Left colon (tissue), 2 donors: ENCODE measurements around the gene PCDHB11. TPM values are rescaled to one million over a fixed set of nuclear protein-coding genes. Genes with fewer than 3 reads are reported as not detected.
"Not testable (repeated sequence)": the region's sequence is repeated elsewhere in the genome, so short reads cannot be mapped to it uniquely, and the experiment has no call there.

Experiments used
- ATAC-seq: fragments of 200-7000 bp; cut with Tn5 transposase; one replicate; pipeline ENCODE4 v1.9.1; 2020; ENCODE audit warnings: mild to moderate bottlenecking, moderate library complexity
- DNase-seq, 2 donors: peaks; one replicate each; pipeline ENCODE4 v3.0.0-alpha.2; 2020
- intact Hi-C, 2 donors: fragments of 100-400 bp; cut with DNase I in 1 of 2; cut with micrococcal nuclease in 1 of 2; formaldehyde crosslinking; loops; one replicate each; pipeline versions ENCODE4 v1.11.2 to v1.14.0; 2022; cut with DNase I, micrococcal nuclease
- long read RNA-seq: library from polyadenylated mRNA; unstranded; transcript quantifications from one replicate; pipeline ENCODE4 v2.0.0, GENCODE V29; 2021
- total RNA-seq, 2 donors: library from RNA; stranded (reverse); fragmentation: NEBNext Ultra II Directional; extraction: Animal tissue kit (Norgen Biotek cat#: 25700); gene quantifications; one replicate each; pipeline ENCODE4 v1.2.1, GENCODE V29; 2021
- donor health status: DM: no; HTN: no; CAD: no.
- donor health status: DM: yes; HTN: yes; CAD: no.

Gene PCDHB11
- 1 to 10 TPM in 1 of 2 donors, under 1 TPM in 1; 0.82 to 1.4 TPM for total RNA-seq
- long read RNA-seq: 0 reads

DNA sequence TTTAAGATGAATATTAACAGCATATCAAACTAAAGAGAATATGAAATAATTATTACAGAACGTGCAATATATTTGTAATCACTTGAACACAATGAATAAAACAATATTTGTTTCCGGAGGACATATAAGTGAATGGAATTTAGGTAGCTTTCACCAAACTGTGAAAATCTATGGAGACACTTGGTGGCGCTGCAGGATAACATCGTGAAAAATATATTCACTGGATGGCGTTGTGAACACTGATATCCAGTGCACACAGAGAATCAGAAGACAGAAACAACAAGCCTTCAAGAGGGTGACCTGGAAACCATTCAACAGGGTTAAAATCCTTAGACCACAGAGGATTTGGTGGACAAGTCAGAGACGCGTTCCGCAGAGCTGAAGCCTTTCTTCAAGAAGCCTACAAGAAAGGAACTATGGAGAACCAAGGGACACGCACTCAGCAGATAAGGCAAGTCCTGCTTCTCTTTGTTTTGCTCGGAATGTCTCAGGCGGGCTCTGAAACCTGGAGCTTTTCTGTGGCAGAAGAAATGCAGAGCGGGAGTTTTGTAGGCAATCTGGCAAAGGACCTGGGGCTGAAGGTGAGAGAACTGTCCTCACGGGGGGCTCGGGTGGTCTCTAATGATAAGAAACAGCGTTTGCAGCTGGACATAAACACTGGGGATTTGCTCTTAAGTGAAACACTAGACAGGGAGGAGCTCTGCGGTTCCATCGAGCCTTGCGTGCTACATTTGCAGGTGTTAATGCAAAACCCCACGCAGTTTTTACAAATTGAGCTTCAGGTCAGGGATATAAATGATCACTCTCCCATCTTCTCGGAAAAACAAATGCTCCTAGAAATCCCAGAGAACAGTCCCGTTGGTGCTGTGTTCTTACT, at the start of gene PCDHB11:
TSS of gene PCDHB11 (plus strand) at position 269 of the 877 bp plus-strand sequence. CDS start at position 417, 148 bp downstream.
- intact Hi-C loops: no loop called here
- no peak for DNase-seq
- ATAC-seq: no peak

GRCh38 chr5:141149812-141150211, 49.6 kb upstream of the PCDHB11 start, which contains the start of gene PCDHB6:
Gene PCDHB6 (plus strand): TSS chr5:141150057. CDS start chr5:141150258, 201 bp downstream.
- ATAC-seq (no peak), DNase-seq (no peak)
- intact Hi-C loops: no loop called here

GRCh38 chr5:141150224-141150992, 49.0 kb upstream of the PCDHB11 start:
- DNase-seq (no peak), ATAC-seq (no peak)
- intact Hi-C loops: no loop called here

GRCh38 chr5:141150993-141151325, 48.5 kb upstream of the PCDHB11 start:
- ATAC-seq (no peak), DNase-seq (no peak)
- intact Hi-C loops: no loop called here

- intact Hi-C loops, DNase-seq, ATAC-seq: not testable (repeated sequence)
Observed at GRCh38 chr5:141151632-141152031, 47.8 kb upstream of the PCDHB11 start.

GRCh38 chr5:141152096-141152495, 47.3 kb upstream of the PCDHB11 start:
- intact Hi-C loops, ATAC-seq, DNase-seq: not testable (repeated sequence)

DNA sequence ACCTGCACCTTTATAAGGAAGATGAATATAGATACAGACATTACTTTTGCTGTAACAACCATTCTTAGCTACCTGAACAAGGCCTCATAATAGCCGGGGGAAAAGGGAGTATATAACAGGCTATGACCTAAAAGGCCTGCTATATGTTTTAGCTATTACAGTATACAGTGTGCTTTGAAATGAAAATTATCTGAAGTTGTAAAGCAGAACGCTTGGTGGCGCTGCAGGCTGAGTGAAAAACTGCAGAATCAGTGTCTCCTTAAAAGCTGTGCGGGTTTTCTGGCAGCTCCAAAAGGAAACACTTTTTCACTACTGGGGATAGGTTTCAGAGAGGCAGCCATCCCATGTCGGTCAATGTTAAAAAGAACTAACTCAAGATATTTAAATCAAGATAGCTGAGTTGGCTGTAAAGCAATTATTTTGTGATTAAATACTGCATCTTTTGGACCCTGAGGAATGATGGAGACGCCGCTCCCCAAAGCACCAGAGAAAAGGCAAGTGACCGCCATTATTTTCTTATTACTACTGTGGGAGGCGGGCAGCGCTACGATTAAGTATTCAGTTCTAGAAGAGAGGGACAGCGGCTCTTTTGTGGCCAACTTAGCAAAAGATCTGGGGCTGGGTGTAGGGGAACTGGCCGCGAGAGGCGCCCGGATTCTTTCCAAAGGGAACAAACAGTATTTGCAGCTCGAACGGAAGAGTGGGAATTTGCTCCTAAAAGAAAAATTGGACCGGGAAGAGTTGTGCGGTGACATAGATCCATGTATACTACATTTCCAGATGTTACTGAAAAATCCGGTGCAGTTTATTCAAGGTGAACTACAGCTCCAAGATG, 43.7 kb upstream of the PCDHB11 start:
- DNase-seq: no peak
- intact Hi-C loops: no loop called here
- ATAC-seq: no peak

DNA sequence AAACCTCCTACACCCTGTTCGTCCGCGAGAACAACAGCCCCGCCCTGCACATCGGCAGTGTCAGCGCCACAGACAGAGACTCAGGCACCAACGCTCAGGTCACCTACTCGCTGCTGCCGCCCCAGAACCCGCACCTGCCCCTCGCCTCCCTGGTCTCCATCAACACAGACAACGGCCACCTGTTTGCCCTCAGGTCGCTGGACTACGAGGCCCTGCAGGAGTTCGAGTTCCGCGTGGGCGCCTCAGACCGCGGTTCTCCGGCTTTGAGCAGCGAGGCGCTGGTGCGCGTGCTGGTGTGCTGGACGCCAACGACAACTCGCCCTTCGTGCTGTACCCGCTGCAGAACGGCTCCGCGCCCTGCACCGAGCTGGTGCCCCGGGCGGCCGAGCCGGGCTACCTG, 42.1 kb upstream of the PCDHB11 start:
- intact Hi-C loops, DNase-seq, ATAC-seq: not testable (repeated sequence)

DNA sequence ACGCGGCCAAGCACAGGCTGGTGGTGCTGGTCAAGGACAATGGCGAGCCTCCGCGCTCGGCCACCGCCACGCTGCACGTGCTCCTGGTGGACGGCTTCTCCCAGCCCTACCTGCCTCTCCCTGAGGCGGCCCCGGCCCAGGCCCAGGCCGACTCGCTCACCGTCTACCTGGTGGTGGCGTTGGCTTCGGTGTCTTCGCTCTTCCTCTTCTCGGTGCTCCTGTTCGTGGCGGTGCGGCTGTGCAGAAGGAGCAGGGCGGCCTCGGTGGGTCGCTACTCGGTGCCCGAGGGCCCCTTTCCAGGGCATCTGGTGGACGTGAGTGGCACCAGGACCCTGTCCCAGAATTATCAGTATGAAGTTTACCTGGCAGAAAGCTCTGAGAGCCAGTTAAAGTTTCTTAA, 41.5 kb upstream of the PCDHB11 start:
- intact Hi-C loops, ATAC-seq, DNase-seq: not testable (repeated sequence)

- intact Hi-C loops: no loop called here
- ATAC-seq: no peak
- no peak for DNase-seq
Observed at GRCh38 chr5:141172381-141173204, 26.8 kb upstream of the PCDHB11 start, which contains the start of gene PCDHB7. Gene PCDHB7 (plus strand): TSS chr5:141172644. CDS start chr5:141172836, 192 bp downstream.

GRCh38 chr5:141174291-141175104, 24.9 kb upstream of the PCDHB11 start:
- not testable (repeated sequence) for ATAC-seq

DNA sequence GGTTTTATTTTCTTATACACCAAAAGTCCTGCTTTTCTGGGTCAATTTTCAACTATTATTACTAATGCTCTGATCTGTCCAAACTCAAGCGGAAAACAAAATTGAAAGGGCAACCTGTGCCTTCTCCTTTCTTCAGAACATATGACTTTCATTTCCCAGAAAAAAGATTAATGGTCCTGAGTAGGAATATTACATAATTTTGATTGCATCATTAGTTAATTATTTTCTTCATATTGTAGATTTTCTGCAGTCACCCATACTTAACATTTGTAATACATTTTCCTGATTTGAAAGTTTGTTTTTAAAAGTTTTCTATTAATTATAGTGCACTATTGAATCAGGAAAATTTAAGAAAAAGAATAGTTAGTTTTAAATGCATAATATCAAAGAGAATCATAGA, 23.5 kb upstream of the PCDHB11 start:
- intact Hi-C loops: no loop called here
- ATAC-seq (no peak), DNase-seq (no peak)

More at GRCh38 chr5:141174291-141175104, 24.9 kb upstream of the PCDHB11 start:
- intact Hi-C loops, DNase-seq: not testable (repeated sequence)

DNA sequence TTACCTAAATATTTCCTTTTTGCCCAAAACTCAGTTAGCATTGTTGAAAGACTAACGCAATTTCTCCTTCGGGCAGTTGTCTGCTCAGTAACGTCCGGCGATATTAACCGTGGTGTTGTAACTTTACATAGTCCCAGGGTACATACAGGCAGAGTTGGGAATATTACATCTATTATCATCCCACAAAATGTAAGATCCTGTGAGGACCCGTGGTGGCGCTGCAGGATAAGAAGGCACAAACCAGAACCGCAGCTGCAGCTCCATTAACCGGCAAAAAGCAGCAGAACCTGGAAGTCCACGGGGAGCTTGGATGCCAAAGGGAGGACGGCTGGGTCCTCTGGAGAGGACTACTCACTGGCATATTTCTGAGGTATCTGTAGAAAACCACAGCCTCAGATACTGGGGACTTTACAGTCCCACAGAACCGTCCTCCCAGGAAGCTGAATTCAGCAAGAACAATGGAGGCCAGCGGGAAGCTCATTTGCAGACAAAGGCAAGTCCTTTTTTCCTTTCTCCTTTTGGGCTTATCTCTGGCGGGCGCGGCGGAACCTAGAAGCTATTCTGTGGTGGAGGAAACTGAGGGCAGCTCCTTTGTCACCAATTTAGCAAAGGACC, 21.7 kb upstream of the PCDHB11 start, which contains the start of gene PCDHB8:
TSS of gene PCDHB8 (plus strand) at position 214 of the 615 bp plus-strand sequence. CDS start at position 459, 245 bp downstream.
- ATAC-seq, intact Hi-C loops, DNase-seq: not testable (repeated sequence)

DNA sequence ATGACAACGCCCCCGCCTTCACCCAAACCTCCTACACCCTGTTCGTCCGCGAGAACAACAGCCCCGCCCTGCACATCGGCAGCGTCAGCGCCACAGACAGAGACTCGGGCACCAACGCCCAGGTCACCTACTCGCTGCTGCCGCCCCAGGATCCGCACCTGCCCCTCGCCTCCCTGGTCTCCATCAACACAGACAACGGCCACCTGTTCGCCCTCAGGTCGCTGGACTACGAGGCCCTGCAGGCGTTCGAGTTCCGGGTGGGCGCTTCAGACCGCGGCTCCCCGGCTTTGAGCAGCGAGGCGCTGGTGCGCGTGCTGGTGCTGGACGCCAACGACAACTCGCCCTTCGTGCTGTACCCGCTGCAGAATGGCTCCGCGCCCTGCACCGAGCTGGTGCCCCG, 20.1 kb upstream of the PCDHB11 start:
- intact Hi-C loops, DNase-seq, ATAC-seq: not testable (repeated sequence)

GRCh38 chr5:141179876-141180275, 19.6 kb upstream of the PCDHB11 start:
- ATAC-seq, DNase-seq, intact Hi-C loops: not testable (repeated sequence)

DNA sequence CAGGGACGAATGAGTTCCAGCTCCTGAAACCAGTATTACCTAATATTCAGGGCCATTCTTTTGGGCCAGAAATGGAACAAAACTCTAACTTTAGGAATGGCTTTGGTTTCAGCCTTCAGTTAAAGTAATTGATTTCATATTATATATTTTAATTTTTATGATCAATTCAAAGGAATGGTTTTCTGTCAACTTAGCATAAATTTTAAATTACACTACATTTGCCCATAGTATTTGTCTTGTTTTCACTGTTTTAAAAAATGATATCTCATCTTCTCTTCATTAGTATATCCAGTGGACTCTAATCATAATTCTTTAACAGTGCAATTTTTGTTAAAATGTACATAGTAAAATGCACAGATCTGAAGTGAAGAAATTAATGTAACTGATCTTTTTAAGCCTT, 19.1 kb upstream of the PCDHB11 start:
- DNase-seq: no peak
- intact Hi-C loops: no loop called here
- ATAC-seq: no peak
